Subcutaneous abdominal adipose tissue (tissue), 5 donors: Measurements from ENCODE around the gene RAD1.

Experiments used
- H3K27ac ChIP-seq: one replicate; pipeline ENCODE4 v1.7.0; 2013; ENCODE audit warnings: low read depth, mild to moderate bottlenecking, inconsistent platforms, low read length, moderate library complexity
- H3K27me3 ChIP-seq, 5 donors: one replicate each; pipeline ENCODE4 v1.7.0; 2013; ENCODE audit warnings: low read length in 5 of 5, inconsistent platforms in 1 of 5; ENCODE audit not compliant: control insufficient read depth in 5 of 5, insufficient read depth in 4 of 5
- H3K36me3 ChIP-seq, 5 donors: one replicate each; pipeline ENCODE4 v1.7.0; 2013; ENCODE audit warnings: low read length in 5 of 5; ENCODE audit not compliant: control insufficient read depth in 5 of 5, insufficient read depth in 5 of 5
- H3K4me1 ChIP-seq, 5 donors: one replicate each; pipeline ENCODE4 v1.7.0; 2013; ENCODE audit warnings: low read length in 5 of 5, mild to moderate bottlenecking in 3 of 5, moderate library complexity in 1 of 5; ENCODE audit not compliant: control insufficient read depth in 5 of 5, insufficient read depth in 5 of 5
- H3K4me3 ChIP-seq, 5 donors: one replicate each; pipeline ENCODE4 v1.7.0; 2013; ENCODE audit warnings: low read length in 5 of 5, low read depth in 1 of 5
- H3K9ac ChIP-seq, 5 donors: one replicate each; pipeline ENCODE4 v1.7.0; 2013; ENCODE audit warnings: low read length in 5 of 5, mild to moderate bottlenecking in 4 of 5, moderate library complexity in 3 of 5
- H3K9me3 ChIP-seq, 5 donors: one replicate each; pipeline ENCODE4 v1.7.0; 2013; ENCODE audit warnings: low read length in 5 of 5; ENCODE audit not compliant: control insufficient read depth in 5 of 5
- donor health status: healthy.
- donor health status: healthy.
- donor health status: healthy.
- donor health status: healthy.
- donor health status: healthy.

The RAD1 gene

GRCh38 chr5:34919077-34919476, 3.8 kb upstream of the RAD1 start:
- Histone ChIP-seq H3K9me3 (no peaks in the 10 kb centered on the region), H3K4me1 (peaks cover 3 to 24% (median 22%) of the 10 kb centered on the region in 5 donors), H3K4me3 (no peak overlapping the region), H3K36me3 (peaks cover 18 to 37% (median 24%) of the 10 kb centered on the region in 5 donors), H3K27me3 (no peaks in the 10 kb centered on the region), H3K9ac (no peak overlapping the region), H3K27ac (no peak overlapping the region)

- Histone ChIP-seq H3K36me3 (peaks cover 10 to 27% (median 17%) of the 10 kb centered on the region in 5 donors), H3K27ac (no peak overlapping the region), H3K9me3 (no peaks in the 10 kb centered on the region), H3K4me1 (peaks cover 3 to 33% (median 28%) of the 10 kb centered on the region in 5 donors), H3K27me3 (no peaks in the 10 kb centered on the region), H3K4me3 (no peak overlapping the region), H3K9ac (no peak overlapping the region)
Measured at GRCh38 chr5:34918025-34918424, 2.7 kb upstream of the RAD1 start.

GRCh38 chr5:34916518-34916917, 1.2 kb upstream of the RAD1 start:
- Histone ChIP-seq H3K9me3 (no peaks in the 10 kb centered on the region), H3K36me3 (peaks cover 11 to 19% (median 13%) of the 10 kb centered on the region in 5 donors), H3K27me3 (no peaks in the 10 kb centered on the region), H3K9ac (peak overlapping the region; percentile 81 to 99 (median 99)), H3K4me1 (peaks cover 3 to 34% (median 28%) of the 10 kb centered on the region in 5 donors), H3K4me3 (peak overlapping the region; percentile 91 to 100 (median 94)), H3K27ac (no peak overlapping the region)

- peaks cover 3 to 34% (median 28%) of the 10 kb centered on the region in 5 donors for H3K4me1 ChIP-seq
- no peaks in the 10 kb centered on the region for H3K27me3 ChIP-seq
- H3K36me3 ChIP-seq, result peaks cover 16 to 20% (median 19%) of the 10 kb centered on the region in 5 donors
- peak overlapping the region; percentile 81 to 99 (median 99) for H3K9ac ChIP-seq
- H3K27ac ChIP-seq, result peak overlapping the region; percentile 88
- H3K4me3 ChIP-seq, result peak overlapping the region; percentile 91 to 100 (median 94)
- H3K9me3 ChIP-seq, result no peaks in the 10 kb centered on the region
Measured at GRCh38 chr5:34915856-34916192, 520 bp upstream of the RAD1 start.

GRCh38 chr5:34914671-34915138, 599 bp downstream of the RAD1 start:
- Histone ChIP-seq H3K27ac (peak overlapping the region; percentile 88), H3K9me3 (no peaks in the 10 kb centered on the region), H3K4me1 (peaks cover 3 to 34% (median 28%) of the 10 kb centered on the region in 5 donors), H3K27me3 (no peaks in the 10 kb centered on the region), H3K36me3 (peaks cover 16 to 19% (median 19%) of the 10 kb centered on the region in 5 donors), H3K4me3 (peak overlapping the region; percentile 89 to 100 (median 92)), H3K9ac (peak overlapping the region; percentile 64 to 99 (median 98))

- no peak overlapping the region for H3K27ac ChIP-seq
- no peak overlapping the region for H3K4me3 ChIP-seq
- peak overlapping the region in 1 of 5 donors; percentile 63 for H3K9ac ChIP-seq
Measured at GRCh38 chr5:34913072-34913471, 2.2 kb downstream of the RAD1 start.

GRCh38 chr5:34905564-34905963, 9.7 kb downstream of the RAD1 start:
- Histone ChIP-seq H3K9ac (no peak overlapping the region), H3K9me3 (no peaks in the 10 kb centered on the region), H3K36me3 (peaks cover 13 to 23% (median 21%) of the 10 kb centered on the region in 5 donors), H3K4me3 (no peak overlapping the region), H3K27ac (no peak overlapping the region), H3K27me3 (no peaks in the 10 kb centered on the region), H3K4me1 (no peaks in the 10 kb centered on the region)

More at GRCh38 chr5:34913072-34913471, 2.2 kb downstream of the RAD1 start:
- no peaks in the 10 kb centered on the region for H3K9me3 ChIP-seq
- peaks cover 24 to 32% (median 29%) of the 10 kb centered on the region in 5 donors for H3K36me3 ChIP-seq
- H3K4me1 ChIP-seq, result peaks cover 3 to 34% (median 28%) of the 10 kb centered on the region in 5 donors
- no peaks in the 10 kb centered on the region for H3K27me3 ChIP-seq

GRCh38 chr5:34903260-34903659, 12.0 kb downstream of the RAD1 start:
- Histone ChIP-seq H3K4me3 (no peak overlapping the region), H3K4me1 (no peaks in the 10 kb centered on the region), H3K36me3 (peaks cover 0 to 6% (median 5%) of the 10 kb centered on the region in 5 donors), H3K9ac (no peak overlapping the region), H3K27me3 (no peaks in the 10 kb centered on the region), H3K9me3 (no peaks in the 10 kb centered on the region), H3K27ac (no peak overlapping the region)

GRCh38 chr5:34900652-34901051, 14.7 kb downstream of the RAD1 start:
- no peak overlapping the region for H3K27ac ChIP-seq
- no peak overlapping the region for H3K9ac ChIP-seq
- no peaks in the 10 kb centered on the region for H3K27me3 ChIP-seq
- no peaks in the 10 kb centered on the region for H3K9me3 ChIP-seq
- no peak overlapping the region for H3K4me3 ChIP-seq
- H3K4me1 ChIP-seq, result no peaks in the 10 kb centered on the region
- peaks cover 0 to 4% (median 3%) of the 10 kb centered on the region in 5 donors for H3K36me3 ChIP-seq

GRCh38 chr5:34899066-34899465, 16.2 kb downstream of the RAD1 start:
- Histone ChIP-seq H3K27ac (no peak overlapping the region), H3K36me3 (peaks cover 0 to 4% (median 3%) of the 10 kb centered on the region in 5 donors), H3K27me3 (no peaks in the 10 kb centered on the region), H3K4me1 (no peaks in the 10 kb centered on the region), H3K4me3 (no peak overlapping the region), H3K9ac (no peak overlapping the region), H3K9me3 (no peaks in the 10 kb centered on the region)
